GM18505 (cell line): Measurements from ENCODE around the gene FAM210A.

Source experiments
- ATAC-seq: cut with Tn5 transposase; IDR thresholded peaks from one replicate; pipeline ENCODE4 v1.9.1; 2021; ENCODE audit not compliant: unreplicated experiment
- POLR2A ChIP-seq: IDR thresholded peaks from 4 replicates; pipeline ENCODE4 v1.6.1; 2011; ENCODE audit warnings: borderline replicate concordance; ENCODE audit not compliant: insufficient read depth, insufficient read length; ENCODE audit errors: extremely low read depth

Gene FAM210A

GRCh38 chr18:13629841-13630715 is 96.3 kb downstream of the FAM210A start:
- no peak for TF ChIP-seq POLR2A
- no peak for ATAC-seq

GRCh38 chr18:13628211-13628610 is 98.1 kb downstream of the FAM210A start:
- no peak for TF ChIP-seq POLR2A
- ATAC-seq = no peak

GRCh38 chr18:13627639-13628038 is 98.7 kb downstream of the FAM210A start:
- no peak for TF ChIP-seq POLR2A
- no peak for ATAC-seq

GRCh38 chr18:13626544-13626908 is 99.8 kb downstream of the FAM210A start:
- TF ChIP-seq POLR2A = no peak
- ATAC-seq = no peak

- no peak for ATAC-seq
- no peak for TF ChIP-seq POLR2A
These were observed 100.4 kb downstream of the FAM210A start for GRCh38 chr18:13625843-13626543.

GRCh38 chr18:13625355-13625754 is 101.0 kb downstream of the FAM210A start:
- ATAC-seq = no peak
- TF ChIP-seq POLR2A = no peak

- no peak for ATAC-seq
These were observed 101.7 kb downstream of the FAM210A start for GRCh38 chr18:13624563-13625237.

GRCh38 chr18:13623871-13624270 is 102.5 kb downstream of the FAM210A start:
- no peak for ATAC-seq
- TF ChIP-seq POLR2A = no peak

More at GRCh38 chr18:13624563-13625237, 101.7 kb downstream of the FAM210A start:
- TF ChIP-seq POLR2A = no peak

GRCh38 chr18:13623348-13623747 is 103.0 kb downstream of the FAM210A start:
- no peak for ATAC-seq
- TF ChIP-seq POLR2A = no peak

GRCh38 chr18:13622751-13623150 is 103.6 kb downstream of the FAM210A start:
- no peak for TF ChIP-seq POLR2A
- no peak for ATAC-seq

- no peak for ATAC-seq
- no peak for TF ChIP-seq POLR2A
These were observed 104.3 kb downstream of the FAM210A start for GRCh38 chr18:13621886-13622619.

GRCh38 chr18:13621446-13621849 is 104.9 kb downstream of the FAM210A start:
- no peak for TF ChIP-seq POLR2A
- ATAC-seq = no peak
